Right atrium auricular region (tissue), 2 donors: ENCODE results near the gene LIN9. TPM values are rescaled to one million over a fixed set of nuclear protein-coding genes. Genes with fewer than 3 reads are reported as not detected.

Experiments used
- DNase-seq: peaks from one replicate; pipeline ENCODE4 v3.0.0-alpha.2; 2019; ENCODE audit warnings: low spot score
- H3K27ac ChIP-seq, 2 donors: fragments of 200-600 bp; sonication (generic); 1 replicate in 1 of 2; 2 replicates in 1 of 2; pipeline ENCODE4 v1.5.1; 2016 to 2019
- H3K27me3 ChIP-seq, 2 donors: fragments of 200-600 bp; sonication (generic); one replicate each; pipeline versions ENCODE4 v1.5.1 to v1.6.0; 2017 to 2019
- H3K36me3 ChIP-seq: fragments of 200-600 bp; sonication (generic); one replicate; pipeline ENCODE4 v1.5.1; 2016
- H3K4me1 ChIP-seq, 2 donors: fragments of 200-600 bp; sonication (generic); one replicate each; pipeline versions ENCODE4 v1.5.1 to v1.6.0; 2017 to 2019
- H3K4me3 ChIP-seq, 2 donors: fragments of 200-600 bp; sonication (generic); 1 replicate in 1 of 2; 2 replicates in 1 of 2; pipeline ENCODE4 v1.5.1; 2017 to 2019; ENCODE audit warnings: mild to moderate bottlenecking in 1 of 2, moderate library complexity in 1 of 2
- H3K9me3 ChIP-seq, 2 donors: fragments of 200-600 bp; sonication (generic); one replicate each; pipeline ENCODE4 v1.5.1; 2019
- CTCF ChIP-seq, 2 donors: fragments of 200-600 bp; sonication (generic); IDR thresholded peaks; one replicate each; pipeline ENCODE4 v1.5.1; 2019; ENCODE audit warnings: antibody characterized with exemption in 2 of 2
- total RNA-seq, 2 donors: library from RNA; depleted of rRNA; stranded (reverse); fragments of >200 nt; gene quantifications; one replicate each; pipeline ENCODE4 v1.1.0, GENCODE V29; 2016

Gene LIN9
- total RNA-seq, 2 donors from 2014 or later, result 2.9 to 11.0 TPM

- no peaks in the 10 kb centered on the region for H3K9me3 ChIP-seq
- TF ChIP-seq CTCF (IDR thresholded peaks at IDR 0.05), result no peak
- no peak overlapping the region for H3K4me3 ChIP-seq
- H3K27me3 ChIP-seq, result no peaks in the 10 kb centered on the region
- peaks cover 4% of the 10 kb centered on the region for H3K36me3 ChIP-seq
- H3K4me1 ChIP-seq, result peaks cover 0 to 2% of the 10 kb centered on the region in 2 donors
- no peak for DNase-seq
- H3K27ac ChIP-seq, result no peak overlapping the region
Observed at GRCh38 chr1:226302731-226303130, 6.2 kb downstream of the LIN9 start.

GRCh38 chr1:226296911-226297310 lies 12.1 kb downstream of the LIN9 start:
- Histone ChIP-seq H3K9me3 (no peaks in the 10 kb centered on the region), H3K27ac (no peak overlapping the region), H3K36me3 (peaks cover 12% of the 10 kb centered on the region), H3K27me3 (no peaks in the 10 kb centered on the region), H3K4me1 (no peaks in the 10 kb centered on the region), H3K4me3 (no peak overlapping the region)
- DNase-seq, result no peak
- no peak for TF ChIP-seq CTCF (IDR thresholded peaks at IDR 0.05)

GRCh38 chr1:226293553-226293920 lies 15.4 kb downstream of the LIN9 start:
- Histone ChIP-seq H3K4me1 (no peaks in the 10 kb centered on the region), H3K9me3 (no peaks in the 10 kb centered on the region), H3K4me3 (no peak overlapping the region), H3K36me3 (peaks cover 9% of the 10 kb centered on the region), H3K27me3 (no peaks in the 10 kb centered on the region), H3K27ac (no peak overlapping the region)
- TF ChIP-seq CTCF (IDR thresholded peaks at IDR 0.05), result no peak
- DNase-seq, result no peak

- H3K4me1 ChIP-seq, result no peaks in the 10 kb centered on the region
- no peak for DNase-seq
- no peaks in the 10 kb centered on the region for H3K27me3 ChIP-seq
- no peaks in the 10 kb centered on the region for H3K9me3 ChIP-seq
- TF ChIP-seq CTCF (IDR thresholded peaks at IDR 0.05), result no peak
- H3K36me3 ChIP-seq, result peaks cover 9% of the 10 kb centered on the region
- H3K27ac ChIP-seq, result no peak overlapping the region
- H3K4me3 ChIP-seq, result no peak overlapping the region
Observed at GRCh38 chr1:226292874-226293552, 16.0 kb downstream of the LIN9 start.

GRCh38 chr1:226287587-226287986 lies 21.4 kb downstream of the LIN9 start:
- Histone ChIP-seq H3K36me3 (no peaks in the 10 kb centered on the region), H3K4me3 (no peak overlapping the region), H3K27ac (no peak overlapping the region), H3K27me3 (no peaks in the 10 kb centered on the region), H3K9me3 (no peaks in the 10 kb centered on the region), H3K4me1 (no peaks in the 10 kb centered on the region)
- no peak for DNase-seq
- TF ChIP-seq CTCF (IDR thresholded peaks at IDR 0.05), result no peak

GRCh38 chr1:226281058-226281457 lies 27.9 kb downstream of the LIN9 start:
- H3K9me3 ChIP-seq, result no peaks in the 10 kb centered on the region
- no peak overlapping the region for H3K4me3 ChIP-seq
- no peak overlapping the region for H3K27ac ChIP-seq
- DNase-seq, result no peak
- no peak for TF ChIP-seq CTCF (IDR thresholded peaks at IDR 0.05)
- H3K27me3 ChIP-seq, result no peaks in the 10 kb centered on the region
- H3K4me1 ChIP-seq, result no peaks in the 10 kb centered on the region
- no peaks in the 10 kb centered on the region for H3K36me3 ChIP-seq
